NCI-H1417 treated with DMSO at 0.1 percent for 48 hours (cell line): ENCODE results near the gene TCIRG1.

ENCODE experiments used
- DNase-seq: peaks from one replicate; lab custom pipeline; 2025; lab: John Stamatoyannopoulos, UW

The TCIRG1 gene

GRCh38 chr11:68036717-68037239 lies 2.0 kb upstream of the TCIRG1 start:
- no peak for DNase-seq

DNA sequence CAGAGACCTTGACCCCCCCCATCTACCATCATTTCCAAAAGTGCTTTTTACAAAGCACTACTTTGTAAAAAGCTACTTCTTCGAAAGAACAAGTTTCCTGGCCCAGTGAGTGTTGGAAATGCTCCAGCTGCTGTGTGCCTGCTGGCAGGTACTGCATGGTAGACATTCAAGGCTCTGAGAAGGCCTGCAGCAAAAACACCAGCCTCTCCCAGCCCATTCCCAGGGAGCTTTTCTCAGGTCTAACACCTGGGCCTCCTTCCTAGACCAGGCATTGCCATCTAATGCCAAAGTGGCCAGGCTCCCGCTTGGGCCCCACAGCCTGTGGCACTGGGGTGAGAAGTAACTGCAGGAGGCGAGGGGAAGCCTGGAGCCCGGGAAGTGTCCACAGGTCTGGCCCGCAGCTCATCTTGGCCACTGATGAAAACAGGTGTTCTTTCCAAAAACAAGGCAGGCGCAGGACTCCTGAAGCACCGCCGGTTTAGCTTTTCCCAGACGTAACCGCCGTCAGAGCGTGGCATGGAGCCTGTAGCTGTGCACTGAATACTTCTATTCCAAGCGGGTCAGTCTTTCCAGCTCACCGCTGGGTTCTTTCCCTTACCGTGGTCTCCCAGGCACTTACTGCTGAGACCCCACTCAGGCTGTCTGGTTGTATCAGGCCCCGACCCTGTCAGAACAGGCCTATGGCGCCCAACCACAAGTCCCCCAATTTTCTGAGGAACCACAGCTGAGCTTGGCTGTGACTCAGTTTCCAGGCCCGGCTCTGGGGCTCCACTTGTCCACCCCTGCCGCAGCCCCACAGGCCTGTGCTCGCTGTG lies 1.2 kb upstream of the TCIRG1 start:
- DNase-seq = no peak

DNA sequence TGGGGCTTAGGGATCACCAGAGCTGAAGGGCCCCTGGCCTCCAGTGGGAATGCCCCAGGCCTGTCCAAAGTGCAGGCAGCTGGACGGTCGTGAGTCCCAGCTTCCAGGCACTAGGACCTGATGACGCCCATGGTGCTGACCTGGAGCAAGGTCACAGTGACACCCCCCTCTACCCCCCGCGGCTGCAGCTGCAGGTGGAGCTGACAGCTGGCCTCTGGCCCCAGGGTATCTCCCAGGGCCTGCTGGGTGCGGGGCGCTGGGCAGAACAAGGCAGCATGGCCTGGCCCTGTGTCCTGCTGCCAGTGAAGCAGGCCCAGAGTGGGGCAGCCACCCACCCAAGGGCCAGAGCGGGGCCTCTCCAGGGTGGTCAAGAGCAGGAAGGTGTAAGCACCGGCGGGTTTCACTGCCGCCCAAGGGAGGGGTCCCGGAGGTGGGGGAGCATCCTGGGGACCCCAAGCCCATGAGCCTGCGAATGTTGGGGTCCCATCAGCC lies 553 bp upstream of the TCIRG1 start:
- DNase-seq = no peak

- DNase-seq = no peak
These were observed 781 bp downstream of the TCIRG1 start for GRCh38 chr11:68039526-68040086.

DNA sequence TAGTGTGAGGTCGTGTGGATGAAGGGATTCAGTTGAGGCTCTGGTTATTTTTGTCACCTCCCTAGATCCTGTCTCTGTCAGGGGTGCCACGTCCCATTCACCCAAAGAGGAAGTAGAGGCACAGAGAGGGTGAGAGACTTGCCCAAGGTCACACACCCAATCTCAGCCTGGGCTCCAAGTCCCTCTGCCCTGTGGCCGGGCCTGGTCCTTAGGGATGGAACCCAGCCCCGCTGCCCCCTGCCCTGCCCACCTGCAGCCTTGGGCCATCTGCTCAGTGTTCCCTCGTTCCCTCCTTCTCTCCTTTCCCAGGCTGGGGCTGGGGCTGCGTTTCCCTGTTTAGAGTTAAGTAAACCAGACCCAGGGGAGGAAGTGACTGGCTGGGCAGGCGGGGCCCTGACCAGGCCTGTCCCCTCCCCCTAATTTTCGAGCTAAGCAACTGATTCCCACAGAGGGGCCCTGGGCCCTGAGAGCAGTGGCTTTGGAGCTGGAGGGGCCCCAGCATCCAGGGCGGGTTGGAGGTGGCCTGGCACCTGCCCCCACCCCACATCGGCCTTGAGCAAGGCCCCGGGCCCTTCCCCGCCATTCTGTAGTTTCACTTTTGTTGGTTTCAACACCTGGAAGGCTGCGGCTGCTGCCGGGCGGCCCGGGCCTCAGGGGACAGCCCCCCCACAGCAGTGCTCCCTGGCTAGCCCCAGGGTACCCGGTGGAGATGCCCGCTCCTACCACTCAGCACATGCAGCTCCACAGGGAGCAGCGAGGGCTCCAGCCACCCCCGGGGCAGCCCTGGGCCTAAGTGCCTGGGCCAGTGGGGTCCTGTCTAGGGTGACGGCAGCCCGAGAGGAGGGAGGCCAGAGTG lies 1.5 kb downstream of the TCIRG1 start:
- no peak for DNase-seq

DNA sequence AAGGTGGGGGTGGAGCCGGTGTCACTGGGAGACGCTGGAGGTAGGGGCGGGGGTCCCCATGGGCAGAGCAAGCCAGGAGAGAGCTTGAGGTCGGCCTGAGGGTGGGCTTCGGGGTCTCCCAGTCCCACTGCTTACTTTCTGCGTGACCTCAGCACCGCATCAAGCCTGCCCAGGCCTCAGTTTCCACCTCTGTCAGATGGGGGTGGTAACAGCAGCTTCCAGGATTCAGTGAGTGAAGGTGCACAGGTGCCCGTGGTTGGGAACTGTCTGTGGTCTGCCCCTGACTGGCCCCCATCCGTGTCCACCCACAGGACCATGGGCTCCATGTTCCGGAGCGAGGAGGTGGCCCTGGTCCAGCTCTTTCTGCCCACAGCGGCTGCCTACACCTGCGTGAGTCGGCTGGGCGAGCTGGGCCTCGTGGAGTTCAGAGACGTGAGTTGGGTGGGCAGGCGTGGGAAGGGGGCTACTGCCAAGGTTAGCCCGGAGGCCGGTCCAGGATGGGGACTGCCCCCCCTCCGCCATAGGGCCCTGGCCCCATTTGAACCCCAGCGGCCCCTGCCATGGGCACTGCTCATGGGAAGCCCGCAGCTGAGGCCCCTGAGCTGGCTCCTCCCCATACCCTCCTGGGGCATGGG lies 2.2 kb downstream of the TCIRG1 start:
- no peak for DNase-seq

DNA sequence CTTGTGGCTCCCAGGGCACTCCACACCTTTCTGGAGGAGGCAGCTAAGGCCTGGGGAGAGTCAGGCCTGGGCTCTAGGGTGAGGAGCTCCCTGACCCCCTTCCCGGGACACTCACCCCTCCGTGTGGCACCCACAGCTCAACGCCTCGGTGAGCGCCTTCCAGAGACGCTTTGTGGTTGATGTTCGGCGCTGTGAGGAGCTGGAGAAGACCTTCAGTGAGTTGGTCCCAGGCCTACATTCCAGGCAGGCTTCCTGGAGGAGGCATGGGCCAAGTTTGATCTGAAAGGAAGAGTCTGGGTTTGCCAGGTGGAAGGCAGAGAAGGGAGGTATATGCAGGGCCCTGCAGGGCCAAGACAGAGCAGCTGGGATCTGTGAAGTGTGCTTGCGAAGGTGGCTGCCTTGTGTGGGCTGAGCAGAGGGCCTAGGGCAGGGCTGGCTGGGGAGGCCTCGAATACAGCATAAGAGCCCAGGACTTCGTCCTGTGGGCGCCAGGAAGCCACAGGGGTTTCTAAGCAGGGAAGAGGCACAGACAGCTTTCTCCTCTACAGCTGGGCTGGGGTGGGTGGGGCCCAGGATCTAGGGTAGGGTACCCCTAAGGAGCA lies 2.9 kb downstream of the TCIRG1 start:
- no peak for DNase-seq

DNA sequence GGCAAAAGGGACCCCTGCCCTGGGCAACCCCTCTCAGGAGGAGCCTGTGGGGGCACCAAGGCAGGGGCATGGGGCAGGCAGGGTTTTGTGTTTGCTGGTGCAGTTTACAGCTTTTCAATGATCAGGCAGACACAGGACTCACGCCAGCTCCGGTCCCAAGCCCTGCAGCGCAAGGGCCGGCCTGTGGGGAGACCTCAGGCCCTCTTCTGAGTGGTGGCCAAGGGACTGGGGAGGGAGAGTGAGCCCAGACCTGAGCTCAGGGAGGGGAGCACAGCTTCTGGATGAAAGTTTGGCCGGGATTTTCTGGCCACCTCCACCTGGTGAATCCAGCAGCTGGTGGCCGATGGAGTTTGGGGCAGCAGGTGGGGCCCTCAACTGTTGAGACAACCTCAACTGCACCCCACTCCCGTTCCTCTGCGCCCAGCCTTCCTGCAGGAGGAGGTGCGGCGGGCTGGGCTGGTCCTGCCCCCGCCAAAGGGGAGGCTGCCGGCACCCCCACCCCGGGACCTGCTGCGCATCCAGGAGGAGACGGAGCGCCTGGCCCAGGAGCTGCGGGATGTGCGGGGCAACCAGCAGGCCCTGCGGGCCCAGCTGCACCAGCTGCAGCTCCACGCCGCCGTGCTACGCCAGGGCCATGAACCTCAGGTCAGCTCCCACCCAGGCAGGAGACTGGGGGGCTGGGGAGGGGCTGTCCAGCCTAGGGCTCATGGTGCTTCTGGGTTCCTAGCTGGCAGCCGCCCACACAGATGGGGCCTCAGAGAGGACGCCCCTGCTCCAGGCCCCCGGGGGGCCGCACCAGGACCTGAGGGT lies 3.6 kb downstream of the TCIRG1 start:
- DNase-seq = no peak

- no peak for DNase-seq
These were observed 4.2 kb downstream of the TCIRG1 start for GRCh38 chr11:68043029-68043348.

DNA sequence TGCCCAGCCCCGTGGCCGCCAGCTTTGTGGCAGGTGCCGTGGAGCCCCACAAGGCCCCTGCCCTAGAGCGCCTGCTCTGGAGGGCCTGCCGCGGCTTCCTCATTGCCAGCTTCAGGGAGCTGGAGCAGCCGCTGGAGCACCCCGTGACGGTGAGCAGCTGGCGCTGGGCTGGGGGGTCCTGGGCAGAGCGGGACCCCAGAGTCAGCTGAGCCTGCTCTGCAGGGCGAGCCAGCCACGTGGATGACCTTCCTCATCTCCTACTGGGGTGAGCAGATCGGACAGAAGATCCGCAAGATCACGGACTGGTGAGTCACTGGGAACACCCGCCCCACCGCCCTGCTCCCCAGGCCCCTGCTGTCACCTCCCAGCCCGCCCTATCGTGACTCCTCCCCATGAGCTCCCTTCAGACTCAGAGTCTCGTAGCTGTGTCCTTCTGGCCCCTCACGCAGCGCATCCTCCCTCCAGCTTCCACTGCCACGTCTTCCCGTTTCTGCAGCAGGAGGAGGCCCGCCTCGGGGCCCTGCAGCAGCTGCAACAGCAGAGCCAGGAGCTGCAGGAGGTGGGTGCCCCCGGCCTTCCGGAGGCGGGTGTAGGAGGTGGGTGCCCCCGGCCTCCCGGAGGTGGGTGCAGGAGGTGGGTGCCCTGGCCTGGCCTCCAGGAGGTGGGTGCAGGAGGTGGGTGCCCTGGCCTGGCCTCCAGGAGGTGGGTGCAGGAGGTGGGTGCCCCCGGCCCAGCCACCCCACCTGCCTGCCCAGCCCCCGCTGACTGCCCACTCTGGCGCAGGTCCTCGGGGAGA lies 4.7 kb downstream of the TCIRG1 start:
- DNase-seq = no peak

GRCh38 chr11:68044145-68044813 lies 5.5 kb downstream of the TCIRG1 start:
- peak; percentile 48 for DNase-seq

DNA sequence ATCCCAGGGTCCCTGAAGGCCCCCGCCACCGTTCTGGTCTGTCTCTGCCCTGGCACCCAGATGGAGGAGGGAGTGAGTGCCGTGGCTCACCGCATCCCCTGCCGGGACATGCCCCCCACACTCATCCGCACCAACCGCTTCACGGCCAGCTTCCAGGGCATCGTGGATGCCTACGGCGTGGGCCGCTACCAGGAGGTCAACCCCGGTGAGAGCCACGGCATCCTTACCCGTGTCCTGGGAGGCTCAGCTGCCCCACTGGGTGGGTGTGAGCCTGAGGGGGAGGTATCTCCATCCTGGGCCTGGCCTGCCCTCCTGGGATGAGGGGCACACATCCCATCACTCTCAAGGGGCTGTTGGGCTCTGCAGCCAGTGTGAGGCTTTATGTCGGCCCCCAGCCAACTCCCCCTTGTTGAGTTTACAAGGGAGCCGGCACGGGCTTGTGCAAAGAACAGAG lies 6.1 kb downstream of the TCIRG1 start:
- no peak for DNase-seq

- DNase-seq = no peak
These were observed 8.8 kb downstream of the TCIRG1 start for GRCh38 chr11:68047437-68048290.

- DNase-seq = no peak
These were observed 10.1 kb downstream of the TCIRG1 start for GRCh38 chr11:68048681-68049508.

DNA sequence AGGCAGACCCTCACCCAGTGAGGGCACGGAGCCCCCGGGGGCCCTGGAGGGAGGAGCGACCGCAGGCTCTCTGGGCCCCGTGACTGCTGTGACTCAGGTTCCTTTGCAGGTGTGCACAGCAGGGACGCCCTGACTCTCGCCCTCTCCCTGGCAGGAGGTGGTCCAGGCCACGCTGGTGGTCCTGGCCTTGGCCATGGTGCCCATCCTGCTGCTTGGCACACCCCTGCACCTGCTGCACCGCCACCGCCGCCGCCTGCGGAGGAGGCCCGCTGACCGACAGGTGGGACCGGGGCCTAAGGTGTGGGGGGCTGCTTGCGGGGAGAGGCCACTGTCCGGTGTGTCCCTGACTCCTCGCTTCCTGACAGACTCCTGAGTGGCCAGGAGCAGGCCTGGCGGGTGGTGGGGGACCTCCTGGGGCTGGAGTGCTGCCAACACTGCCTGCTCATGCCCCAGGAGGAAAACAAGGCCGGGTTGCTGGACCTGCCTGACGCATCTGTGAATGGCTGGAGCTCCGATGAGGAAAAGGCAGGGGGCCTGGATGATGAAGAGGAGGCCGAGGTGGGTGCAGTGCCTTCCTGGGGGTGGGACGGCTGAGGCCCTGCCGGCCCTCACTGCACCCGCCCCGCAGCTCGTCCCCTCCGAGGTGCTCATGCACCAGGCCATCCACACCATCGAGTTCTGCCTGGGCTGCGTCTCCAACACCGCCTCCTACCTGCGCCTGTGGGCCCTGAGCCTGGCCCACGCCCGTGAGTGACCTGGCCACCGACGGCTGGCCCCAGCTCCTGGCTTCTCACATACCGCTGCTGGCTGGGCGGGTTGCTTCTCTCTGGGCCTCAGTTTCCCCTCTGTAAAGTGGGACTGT lies 10.9 kb downstream of the TCIRG1 start:
- no peak for DNase-seq

GRCh38 chr11:68050371-68050841 lies 11.6 kb downstream of the TCIRG1 start:
- no peak for DNase-seq
